HG02759 (cell line): ENCODE measurements around the gene GJA3.

Experiments
- ATAC-seq: cut with Tn5 transposase; IDR thresholded peaks from one replicate; pipeline ENCODE4 v1.9.1; 2021; ENCODE audit warnings: mild to moderate bottlenecking, moderate library complexity; ENCODE audit not compliant: unreplicated experiment

The GJA3 gene

DNA sequence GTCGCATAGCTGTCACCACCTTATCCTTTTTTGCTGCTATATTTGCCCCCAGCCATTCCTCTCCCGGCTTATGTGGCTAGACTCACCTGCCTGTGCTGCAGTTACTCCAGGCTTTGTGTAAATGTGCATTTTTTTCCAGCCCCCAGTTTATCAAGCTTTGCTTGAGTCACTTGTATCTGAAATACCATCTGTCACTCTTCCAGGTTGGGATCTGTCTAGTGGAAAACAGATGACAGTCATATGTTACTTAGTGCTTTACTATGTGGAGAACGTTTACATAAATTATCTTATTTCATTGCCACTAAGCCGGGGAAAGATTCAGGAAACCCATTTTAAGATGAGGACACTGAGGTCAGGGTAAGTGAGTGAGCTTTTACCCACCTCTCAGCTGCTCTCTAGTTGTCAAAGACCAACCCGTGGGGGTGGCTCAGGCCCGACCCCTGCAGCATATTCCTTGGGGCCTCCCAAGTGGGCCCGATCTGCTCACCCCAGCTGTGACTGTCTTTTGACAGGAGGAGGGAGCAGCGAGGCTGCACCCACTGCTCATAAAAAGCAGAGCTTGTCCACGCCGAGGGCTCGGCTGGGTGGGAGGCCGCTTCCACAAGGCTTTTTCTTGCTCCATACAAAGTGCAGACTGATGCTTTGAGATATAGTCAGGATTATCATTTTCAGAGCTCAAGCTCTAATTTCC, 24.7 kb upstream of the GJA3 start:
- ATAC-seq, result no peak

DNA sequence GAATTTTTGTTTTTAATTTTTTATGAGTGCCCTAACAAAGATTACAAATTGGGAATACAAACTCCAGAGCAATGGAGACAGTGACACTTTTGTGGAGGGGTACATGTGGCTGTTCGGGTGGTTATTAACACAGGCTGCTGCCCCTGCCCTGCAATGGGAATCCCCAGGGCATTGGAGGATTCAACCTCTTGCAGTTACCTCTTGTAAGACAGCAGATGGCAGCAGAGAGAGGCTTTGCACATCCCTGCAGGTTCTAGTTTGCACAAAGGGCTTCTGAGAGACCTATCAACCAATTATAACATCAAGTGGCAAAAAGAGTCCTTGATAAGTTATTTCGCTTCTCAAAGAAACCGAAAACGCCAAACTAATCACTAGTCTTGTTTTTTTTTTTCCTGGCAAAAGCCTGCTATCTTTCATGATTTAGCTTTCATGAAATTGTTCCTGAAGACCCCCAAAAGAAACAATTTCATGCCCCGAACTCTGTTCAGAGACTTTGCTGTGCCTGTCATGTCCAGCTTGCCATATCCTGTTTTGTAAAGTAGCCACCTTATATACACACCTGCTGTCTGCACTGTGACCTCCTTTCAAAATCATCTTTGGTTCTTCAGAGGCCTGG, 21.5 kb upstream of the GJA3 start:
- peak; percentile 89 for ATAC-seq

DNA sequence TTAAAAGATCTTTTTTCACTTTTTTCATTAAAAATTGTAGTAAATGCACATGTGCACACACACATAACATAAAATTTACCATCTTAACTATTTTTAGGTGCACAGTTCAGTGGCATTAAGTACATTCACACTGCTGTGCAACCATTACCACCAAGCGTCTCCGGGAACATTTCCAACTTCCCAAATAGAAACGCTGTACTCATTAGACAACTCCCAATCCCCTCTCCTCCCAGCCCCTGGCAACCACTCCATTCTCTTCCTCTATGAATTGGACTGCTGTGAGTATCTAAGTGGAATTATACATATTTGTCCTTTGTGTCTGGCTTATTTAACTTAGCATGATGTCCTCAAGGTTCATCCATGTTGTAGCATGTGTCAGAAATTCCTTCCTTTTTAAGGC, 20.3 kb upstream of the GJA3 start:
- no peak for ATAC-seq

DNA sequence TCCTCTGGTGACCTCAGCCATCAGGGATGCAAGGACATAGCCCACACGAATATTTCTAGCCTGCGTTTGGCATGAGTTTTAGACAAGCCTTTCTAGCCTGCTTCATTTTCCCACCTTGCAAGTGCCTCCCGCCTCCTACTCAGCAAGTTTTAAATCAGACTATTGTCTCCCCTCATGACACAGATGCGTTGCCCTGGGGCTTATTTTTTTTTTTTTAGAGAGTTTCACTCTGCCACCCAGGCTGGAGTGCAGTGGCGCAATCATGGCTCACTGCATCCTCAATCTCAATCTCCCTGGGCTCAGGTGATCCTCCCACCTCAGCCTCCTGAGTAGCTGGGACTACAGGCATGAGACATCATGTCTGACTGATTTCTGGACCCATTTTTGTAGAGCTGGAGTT, 17.3 kb upstream of the GJA3 start:
- no peak for ATAC-seq

DNA sequence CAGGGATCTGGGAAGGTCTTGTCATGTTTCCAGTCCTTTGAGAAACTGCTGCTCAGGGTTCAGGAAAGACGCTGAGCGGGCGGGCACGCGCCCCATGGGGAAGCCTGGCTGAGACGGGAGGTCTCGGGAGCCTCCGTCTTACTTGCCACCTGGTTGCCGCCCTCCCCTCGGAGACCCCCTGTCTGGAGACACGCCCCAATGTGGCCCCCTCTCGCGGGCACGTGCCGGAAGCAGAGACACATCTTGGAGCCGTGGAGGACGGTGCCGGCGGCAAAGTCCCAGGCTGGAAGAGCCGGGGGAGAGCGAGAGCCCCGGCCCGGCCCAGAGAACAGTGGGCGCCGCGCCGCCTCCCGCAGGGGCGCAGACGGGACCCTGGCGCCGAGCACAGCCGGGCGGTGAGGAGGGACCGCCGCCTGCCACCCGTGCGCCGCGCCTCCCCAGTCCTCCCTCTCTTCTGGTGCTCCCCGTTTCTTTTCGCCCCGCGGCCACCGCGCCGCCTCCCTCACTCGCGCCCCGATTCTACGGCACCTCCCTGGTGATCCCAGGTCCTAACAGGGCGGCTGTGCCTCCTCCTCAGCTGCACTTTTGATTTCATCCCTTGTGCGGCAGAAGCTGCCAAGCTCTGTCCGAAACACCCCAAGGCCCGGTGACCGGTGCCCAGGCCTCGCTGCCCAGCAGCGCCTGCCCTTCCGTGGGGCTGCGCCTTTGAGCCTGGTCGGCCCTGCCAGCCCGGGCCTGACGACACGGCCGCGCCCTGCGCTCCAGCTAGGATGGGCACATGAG, 16.4 kb upstream of the GJA3 start:
- no peak for ATAC-seq

DNA sequence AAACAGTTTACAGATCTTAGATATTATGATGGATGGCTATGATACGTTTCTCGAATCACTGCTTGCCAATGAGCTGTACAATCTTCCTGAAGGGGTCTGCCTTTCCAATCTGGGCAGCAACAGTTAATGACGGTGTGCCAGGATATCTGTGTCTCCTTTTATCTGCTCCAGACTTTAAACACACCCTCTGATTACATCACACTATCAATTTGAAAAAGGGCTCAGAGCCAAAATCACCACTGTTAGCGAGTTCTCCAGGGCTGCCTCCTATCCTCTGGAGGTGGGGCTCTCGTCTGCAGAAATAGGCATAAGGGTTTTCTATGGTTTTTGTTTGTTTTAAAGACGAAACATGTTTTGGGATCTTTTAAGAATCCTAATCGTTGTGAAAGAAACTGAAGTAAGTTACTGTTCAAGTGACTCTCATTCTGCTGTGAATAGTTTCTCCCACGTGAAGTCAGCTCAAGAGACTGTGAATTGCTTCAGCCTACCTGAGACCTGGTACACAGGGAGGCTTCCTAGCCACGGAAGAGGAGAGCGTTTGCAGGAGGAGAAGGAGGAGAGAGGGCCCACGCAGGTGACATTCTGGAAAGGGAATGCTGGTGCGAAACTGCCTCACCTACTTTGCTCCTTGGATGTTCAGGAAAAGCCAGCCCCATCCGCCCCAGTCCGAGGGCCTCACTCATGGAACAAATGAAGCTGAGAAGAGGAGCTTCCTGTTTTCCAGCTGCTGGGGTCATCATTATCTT, 15.2 kb upstream of the GJA3 start:
- ATAC-seq, result no peak

DNA sequence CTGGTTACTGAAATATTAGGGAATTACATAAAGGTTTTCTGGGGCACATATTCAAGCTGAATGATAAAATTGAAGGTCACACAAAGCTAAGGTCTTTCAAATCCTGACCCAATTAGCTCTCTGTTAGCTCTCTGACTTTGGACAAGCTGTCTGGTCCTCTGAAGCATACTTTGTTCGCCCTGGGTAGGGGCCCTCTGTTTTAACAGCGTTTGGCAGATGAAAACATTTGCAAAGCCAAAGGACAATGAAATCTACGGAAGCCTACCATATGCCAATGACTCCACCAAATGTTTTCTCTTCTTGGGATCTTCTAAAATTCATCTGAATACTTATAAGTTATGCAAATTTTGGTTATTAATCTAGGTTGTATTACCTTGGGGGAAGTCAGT, 14.5 kb upstream of the GJA3 start:
- no peak for ATAC-seq

DNA sequence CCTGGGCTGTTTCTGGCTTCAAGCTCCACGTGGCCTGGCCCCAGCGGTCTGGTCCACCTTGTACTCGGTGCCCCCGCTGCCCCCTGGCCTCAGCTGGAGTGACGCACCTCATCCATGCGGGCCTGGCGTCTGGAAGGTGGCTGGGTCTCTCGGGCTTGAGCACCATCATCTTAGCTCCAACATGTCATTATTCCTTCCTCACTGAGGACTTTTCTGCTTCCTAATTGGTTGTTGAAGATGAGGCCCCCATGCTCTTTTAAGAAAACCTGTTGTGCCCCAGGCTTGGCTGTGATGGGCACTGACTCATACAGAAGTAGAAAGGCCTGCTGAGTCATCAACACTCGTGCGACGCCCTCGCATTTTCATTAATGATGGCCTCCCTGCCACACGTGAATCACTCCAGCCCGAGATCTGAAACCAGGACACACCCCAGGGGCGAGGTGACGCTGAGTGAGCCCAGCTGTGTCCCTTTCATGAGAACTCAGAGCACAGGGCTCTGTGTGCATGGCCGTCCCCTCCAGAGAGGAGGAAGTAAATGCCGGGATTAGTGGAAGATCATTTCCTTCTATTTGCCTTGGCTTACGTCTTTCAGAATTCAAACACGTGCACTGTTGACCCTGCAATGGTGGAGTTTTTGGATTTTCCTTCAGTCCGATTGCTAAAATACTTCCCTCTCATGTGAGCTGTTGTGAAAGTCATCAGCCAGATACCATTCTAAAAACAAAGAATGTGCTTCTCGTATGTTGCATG, 14.0 kb upstream of the GJA3 start:
- peak; percentile 92 for ATAC-seq

DNA sequence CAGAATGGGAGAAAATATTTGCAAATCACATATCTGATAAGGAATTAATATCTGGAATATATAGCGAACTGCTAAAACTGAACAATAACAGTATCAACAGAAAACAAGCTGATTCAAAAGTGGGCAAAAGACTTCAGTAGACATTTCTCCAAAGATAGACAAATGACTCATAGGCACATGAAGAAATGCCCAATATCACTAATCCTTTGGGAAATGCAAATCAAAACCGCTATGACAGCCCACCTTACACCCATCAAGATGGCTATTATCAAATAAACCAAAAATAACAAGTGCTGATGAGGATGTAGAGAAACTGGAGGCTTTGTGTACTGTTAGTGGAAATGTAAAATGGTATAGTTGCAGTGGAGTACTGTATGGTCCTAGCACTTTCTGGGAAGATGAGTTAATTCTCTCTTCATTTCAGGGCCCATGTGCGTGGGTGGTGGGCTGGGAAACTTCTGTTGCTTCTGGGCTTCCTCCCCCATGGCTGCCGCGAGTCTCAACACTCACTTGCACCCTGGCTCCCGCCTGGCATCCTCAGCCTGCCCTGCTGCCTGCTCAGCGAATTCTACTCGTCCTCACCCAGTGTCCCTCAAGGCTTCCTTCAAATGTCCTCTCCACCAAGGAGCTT, 12.4 kb upstream of the GJA3 start:
- ATAC-seq, result no peak

DNA sequence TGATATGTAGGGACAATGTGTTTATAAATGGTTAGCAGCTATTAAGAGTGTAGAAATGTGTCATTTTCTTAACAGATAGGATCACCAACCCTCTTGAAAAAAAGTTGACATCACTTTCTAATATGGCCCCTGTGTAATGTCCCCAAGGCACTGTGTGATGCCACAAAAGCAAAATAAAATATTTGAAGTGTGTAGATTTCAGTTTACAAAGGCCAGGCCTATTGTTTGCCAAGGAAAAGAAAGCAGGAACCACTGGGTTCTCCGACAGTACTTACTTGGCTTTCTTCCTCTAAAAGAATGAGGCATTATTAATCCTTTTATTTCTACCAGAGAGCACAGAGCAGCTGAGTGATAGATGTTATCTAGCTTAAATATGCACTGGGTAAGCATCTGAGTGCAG, 10.5 kb upstream of the GJA3 start:
- ATAC-seq, result no peak

DNA sequence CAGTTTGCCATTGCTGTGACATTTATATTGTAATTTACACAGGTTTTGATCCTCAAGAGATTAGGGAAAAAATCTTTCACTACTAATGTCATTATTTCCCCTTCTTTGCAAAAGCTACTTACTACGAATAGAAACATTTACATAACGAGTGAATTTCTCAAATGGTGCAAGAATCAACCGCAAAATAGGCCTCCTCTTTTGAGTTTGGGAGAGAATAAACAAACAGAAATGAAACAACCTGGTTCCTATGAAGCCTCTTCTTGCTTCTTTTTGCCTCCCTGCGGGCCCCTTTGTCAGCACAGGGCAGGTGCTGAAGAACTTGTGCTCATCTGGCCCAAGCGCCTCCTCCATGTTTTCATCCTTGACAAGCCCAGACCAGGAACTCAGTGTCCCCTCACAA, 10.1 kb upstream of the GJA3 start:
- ATAC-seq, result no peak

DNA sequence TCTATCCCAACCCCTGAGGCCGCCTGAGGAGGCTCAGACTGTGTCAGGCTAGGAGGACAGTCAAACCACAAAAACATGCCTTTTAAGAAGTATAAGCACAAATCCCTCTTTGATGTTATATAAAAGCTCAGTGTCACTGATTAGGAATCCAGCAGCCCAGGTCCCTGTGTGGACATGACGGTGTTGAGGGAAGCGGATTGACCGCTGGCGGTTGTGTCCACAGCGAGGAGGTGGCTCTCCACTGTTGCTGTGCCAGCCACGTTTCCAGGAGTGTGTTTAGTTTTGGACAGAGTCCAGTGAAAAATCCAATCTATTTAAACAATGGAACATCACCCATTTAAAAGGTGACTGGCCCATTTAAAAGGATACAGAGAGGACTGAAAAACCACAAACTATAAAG, 7.5 kb upstream of the GJA3 start:
- no peak for ATAC-seq

DNA sequence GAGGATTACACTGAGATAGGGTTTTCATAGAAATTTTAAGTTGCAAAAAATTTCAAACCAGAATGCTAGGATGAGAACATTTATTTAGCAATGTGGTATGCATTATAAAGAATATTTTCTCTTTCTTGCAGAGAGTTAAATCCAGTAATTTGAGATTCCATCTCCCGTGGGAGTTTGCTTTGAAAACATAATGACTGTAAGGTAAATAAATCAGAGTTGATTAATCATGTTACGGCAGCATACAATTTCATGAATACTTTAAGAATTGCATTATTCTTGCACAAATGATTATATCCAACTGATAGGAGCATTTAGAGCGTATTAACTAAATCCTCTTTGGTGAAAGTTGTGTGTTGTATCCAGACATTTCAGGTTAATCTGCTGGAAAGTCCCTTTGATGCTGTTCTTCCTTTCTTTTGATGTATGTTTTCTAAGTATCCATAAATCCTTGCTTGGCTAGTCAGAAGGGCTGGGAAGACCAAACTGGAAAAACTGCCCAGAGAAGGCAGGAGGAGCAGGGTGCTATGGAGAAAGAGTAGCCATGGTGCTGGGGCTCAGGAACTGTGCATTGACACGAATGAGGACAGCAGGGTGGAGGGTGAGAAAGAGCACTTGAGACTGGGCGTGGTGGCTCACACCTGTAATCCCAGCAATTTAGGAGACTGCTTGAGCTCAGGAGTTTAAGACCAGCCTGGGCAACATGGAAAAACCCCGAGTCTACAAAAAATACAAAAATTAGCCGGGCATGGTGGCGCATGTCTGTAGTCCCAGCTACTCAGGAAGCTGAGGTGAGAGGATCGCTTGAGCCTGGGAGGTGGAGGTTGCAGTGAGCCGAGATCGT, 4.8 kb upstream of the GJA3 start:
- ATAC-seq, result no peak

DNA sequence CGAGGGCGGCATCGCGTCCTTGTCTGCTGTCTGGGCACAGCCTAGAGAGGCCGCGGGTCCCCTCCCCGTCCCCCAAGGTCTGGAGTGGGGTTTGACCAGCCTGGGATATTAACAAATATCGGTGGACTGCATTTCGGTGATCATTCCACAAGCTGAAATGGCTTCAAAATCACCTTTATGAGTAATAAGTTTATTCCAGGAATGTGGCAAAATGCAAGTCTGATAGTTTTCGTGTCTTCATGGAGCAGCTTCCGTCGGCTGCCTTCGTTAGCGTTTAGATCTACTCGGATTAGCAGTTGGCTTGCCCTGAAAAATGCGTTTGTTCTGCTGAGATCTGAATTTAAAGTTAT, 1.1 kb upstream of the GJA3 start:
- no peak for ATAC-seq

DNA sequence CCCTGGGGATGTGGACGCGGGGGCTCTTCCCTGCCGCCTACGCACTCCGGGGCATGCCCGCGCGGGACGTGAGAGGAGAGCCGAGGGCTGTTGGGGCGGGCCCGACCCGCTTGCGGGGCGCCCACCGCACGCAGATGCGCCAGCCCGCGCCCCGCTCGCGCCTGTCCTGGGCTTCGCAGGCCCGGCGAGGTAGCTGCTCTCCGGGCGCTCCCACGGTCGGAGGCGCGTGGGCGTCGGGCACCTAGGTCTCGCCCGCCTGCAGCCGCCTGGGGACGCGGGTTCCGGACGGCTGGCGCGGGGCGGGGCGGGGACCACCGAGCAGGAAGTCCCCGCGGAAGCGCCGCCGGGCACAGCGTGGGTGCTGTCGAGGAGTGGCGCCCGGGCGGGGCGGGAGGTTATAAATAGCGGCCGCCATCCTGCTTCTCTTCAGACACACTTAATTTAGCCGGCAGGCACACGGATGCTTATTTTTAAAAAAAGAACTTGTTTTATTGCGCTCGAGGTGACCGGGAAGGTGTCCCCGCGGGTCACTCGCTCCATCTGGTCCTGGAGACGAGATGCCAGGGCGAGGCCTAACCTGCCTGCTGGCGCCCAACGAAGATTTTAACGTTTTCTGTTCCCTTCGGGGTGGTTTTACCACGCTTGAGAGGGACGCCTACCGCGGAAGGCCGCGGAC, 561 bp upstream of the GJA3 start:
- ATAC-seq, result peak; percentile 65

DNA sequence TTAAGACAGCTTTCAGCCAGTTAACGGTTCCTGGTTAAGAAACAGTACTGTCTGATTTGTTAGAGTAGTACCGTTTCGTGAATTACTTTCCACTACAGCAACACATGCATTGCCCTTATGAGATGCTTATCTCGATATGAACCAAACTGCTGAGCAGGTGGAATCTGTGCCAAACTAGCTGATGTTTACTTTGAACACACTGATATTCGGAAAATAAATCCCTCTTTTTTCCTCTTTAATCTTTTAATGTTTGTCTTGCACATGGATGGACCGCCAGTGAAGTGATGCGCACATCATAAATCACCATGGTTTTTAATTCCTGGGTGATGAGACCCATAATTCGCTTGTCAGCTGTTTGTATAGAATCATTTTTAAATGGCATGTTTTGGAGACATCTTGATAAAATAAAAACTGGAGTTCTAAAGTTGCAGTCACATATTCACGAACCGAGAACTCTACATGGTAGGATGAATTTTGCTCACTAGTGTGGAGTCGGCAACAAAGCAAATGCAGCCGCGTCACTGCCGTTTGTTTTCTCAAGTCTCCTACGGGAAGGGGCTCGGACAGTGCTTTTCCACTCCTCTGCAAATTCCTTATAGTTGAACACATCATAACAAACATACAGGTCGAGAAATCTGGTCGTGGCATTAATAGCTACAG, 1.1 kb downstream of the GJA3 start:
- no peak for ATAC-seq

DNA sequence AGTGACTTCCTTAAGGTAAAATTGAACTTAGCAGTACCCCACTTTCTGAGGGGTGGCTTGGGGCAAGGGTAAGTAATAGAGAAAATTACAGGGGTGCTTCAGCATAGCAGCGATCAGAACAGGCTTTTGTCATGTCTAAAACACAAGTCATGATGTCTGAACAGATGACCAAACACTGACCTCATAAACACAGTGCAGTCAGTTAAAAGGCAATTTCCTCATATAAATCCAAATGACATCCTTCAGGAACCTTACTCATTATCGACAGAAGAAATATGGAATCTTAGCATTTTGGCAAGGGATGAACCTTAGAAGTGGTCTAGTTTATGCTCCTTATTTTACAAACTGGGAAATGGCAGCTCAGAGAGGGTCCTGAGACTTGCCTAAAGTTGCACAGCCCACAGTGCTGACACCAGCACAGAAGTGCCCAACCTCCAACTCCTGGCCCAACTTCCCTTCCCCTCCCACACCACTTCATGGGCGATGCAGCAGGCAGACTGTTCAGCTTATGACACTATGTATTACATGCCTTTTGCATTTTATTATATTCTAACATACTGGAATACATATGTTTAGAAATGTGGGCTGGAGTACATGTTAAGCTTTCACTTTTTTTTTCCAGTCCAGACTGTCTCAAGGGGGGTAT, 3.6 kb downstream of the GJA3 start:
- ATAC-seq, result no peak

DNA sequence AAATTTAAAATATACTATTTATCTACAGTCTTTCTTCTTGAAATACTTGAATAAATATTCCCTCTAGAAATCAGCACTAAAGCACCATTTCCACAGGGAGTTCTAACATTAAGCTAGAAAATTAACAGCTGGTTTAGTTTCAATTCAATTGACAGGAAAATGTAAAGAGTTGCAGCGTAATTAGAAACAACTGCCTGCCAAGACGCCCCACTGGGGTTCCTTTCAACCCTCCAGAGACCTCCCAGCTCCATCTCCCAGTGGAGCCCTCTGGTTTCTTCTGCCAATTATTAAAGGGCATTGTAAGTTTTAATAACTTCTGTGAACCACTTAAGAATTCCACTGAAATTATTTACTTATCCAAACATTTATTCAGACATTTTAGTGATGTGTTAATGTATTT, 4.2 kb downstream of the GJA3 start:
- ATAC-seq, result no peak
